Renal cortical epithelial cell (primary cell): Measurements from ENCODE around the gene SFI1. TPM values are rescaled to one million over a fixed set of nuclear protein-coding genes. Genes with fewer than 3 reads are reported as not detected.

Experiments used
- DNase-seq: peaks from one replicate; pipeline ENCODE4 v3.0.0-alpha.2; 2011; ENCODE audit warnings: low read depth
- total RNA-seq: library from RNA; depleted of rRNA; stranded (reverse); fragments of >200 nt; gene quantifications from 2 replicates; pipeline ENCODE4 v1.2.3, GENCODE V29; 2014

Gene SFI1
- total RNA-seq, 1 donor from 2014 or later = 20.2 TPM

GRCh38 chr22:31615940-31616314, 119.6 kb downstream of the SFI1 start:
- no peak for DNase-seq

DNA sequence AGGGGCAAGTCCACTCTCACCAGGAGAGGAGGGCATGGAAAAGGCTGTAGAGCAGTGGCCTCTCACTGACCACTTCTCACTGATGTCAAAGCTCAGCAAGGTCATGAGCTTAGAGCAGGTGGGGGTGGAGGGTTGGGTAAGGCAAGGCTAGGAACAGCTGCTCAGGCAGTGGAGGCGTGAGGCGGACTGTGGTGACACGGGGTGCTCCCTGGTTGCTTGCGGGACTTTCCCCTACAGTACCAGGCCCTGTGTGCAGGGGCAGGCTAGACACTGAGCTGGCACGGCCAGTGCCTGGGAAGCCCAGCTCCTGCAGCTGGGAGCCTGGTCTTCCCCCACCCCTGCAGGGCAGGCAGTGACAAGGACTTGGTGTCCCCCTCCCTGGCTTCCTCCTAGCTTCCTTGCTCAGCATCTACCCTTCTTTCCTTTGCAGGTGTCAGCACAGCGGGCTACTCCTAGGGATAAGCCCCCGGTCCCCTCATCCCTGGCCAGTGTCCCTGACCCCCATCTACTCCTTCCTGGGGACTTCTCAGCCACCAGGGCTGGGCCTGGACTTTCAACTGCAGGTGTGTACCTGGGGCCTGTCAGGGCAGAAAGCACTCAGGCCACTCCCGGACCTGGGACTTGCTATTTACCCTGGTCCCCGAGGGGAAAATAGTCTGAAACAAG, 120.1 kb downstream of the SFI1 start:
- DNase-seq = no peak

DNA sequence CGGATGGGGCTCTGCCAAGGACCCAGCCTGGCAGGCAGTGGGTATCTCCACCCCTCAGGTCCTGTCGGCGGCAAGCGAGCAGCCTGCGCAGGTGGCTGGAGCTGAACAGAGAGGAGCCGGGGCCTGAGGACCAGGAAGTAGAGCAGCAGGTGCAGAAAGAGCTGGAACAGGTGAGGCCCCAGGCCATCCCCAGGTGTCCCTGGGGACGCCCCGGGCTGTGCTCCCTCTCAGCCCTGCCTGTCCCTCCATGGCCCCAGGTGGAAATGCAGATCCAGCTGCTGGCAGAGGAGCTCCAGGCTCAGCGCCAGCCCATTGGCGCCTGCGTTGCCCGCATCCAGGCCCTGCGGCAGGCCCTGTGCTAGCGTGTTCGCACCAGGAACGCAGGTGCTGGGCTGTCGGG, 121.7 kb downstream of the SFI1 start:
- no peak for DNase-seq

- no peak for DNase-seq
These were observed 122.3 kb downstream of the SFI1 start for GRCh38 chr22:31618471-31619176.

DNA sequence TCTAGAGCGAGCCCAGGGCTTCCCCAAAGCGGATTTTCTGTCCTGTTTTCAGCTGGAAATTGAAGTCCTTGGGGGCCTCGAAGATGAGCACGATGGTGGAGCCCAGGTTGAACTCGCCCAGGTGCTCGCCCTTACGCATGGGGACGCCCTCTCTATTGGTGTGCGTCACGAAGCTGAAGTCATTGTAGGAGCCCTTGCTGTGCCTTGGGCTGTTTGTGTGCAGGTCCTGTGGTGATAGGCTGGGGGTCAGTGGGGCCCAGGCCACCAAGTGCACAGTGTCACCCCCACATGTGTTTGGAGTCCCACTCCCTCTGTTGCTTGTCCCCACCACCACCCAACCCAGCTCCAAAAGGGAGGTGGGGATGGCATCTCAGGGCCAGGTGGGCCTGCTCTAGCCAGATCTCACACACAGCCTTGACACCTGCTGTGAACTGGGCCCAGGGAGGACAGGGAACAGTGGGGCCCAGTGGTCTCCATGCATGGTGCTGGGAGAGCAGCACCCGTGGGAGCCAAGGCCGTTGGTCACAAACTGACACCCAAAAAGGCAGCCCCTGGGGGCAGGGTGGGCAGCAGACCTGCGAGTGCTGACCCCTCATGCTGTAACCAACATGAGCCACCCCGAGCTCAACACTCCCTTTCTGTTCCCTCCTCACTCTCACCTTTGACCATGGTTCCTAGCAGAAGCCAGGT, 123.4 kb downstream of the SFI1 start:
- no peak for DNase-seq

DNA sequence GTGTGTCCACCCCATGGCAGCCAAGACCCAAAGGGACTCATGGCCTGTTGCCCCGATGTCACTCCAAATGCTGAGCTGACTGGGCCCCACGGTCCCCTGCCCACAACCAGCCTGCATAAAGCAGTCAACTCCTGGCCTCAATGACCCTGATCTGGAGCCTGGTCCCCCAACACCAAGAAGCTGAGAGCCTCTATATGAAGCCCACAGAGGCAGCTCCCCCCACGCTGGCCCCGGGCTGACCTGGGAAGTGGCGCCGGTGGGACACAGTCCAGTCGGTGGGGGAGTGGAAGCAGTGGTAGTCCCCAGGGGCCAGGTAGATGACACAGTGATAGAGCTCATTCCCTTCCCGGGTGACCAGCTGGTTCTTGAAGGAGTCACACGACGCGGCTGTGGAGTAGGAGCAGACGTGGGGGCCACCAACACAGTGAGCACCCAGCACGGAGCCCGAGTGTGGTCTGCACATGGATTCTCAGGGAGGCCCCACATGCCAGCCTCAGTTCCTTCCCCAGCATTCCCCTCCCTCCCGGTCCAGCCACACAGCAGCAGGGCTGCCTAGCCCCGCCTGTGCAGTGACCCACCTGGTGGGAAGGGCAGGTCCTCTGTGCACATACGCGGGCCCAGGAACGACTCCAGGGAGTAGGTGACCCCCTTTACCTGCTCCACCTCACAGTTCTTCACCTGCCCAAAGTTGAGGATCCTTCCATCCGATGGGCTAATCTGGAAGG, 124.6 kb downstream of the SFI1 start:
- no peak for DNase-seq

- DNase-seq = no peak
These were observed 125.3 kb downstream of the SFI1 start for GRCh38 chr22:31621507-31622124.

GRCh38 chr22:31622980-31623379, 126.6 kb downstream of the SFI1 start:
- DNase-seq = no peak

- DNase-seq = no peak
These were observed 127.4 kb downstream of the SFI1 start for GRCh38 chr22:31623592-31624304.

GRCh38 chr22:31625257-31625640, 128.9 kb downstream of the SFI1 start:
- DNase-seq = no peak

GRCh38 chr22:31625661-31626426, 129.5 kb downstream of the SFI1 start:
- DNase-seq = no peak

GRCh38 chr22:31626427-31627150, 130.3 kb downstream of the SFI1 start:
- DNase-seq = no peak

GRCh38 chr22:31627223-31627731, 130.9 kb downstream of the SFI1 start:
- DNase-seq = no peak

DNA sequence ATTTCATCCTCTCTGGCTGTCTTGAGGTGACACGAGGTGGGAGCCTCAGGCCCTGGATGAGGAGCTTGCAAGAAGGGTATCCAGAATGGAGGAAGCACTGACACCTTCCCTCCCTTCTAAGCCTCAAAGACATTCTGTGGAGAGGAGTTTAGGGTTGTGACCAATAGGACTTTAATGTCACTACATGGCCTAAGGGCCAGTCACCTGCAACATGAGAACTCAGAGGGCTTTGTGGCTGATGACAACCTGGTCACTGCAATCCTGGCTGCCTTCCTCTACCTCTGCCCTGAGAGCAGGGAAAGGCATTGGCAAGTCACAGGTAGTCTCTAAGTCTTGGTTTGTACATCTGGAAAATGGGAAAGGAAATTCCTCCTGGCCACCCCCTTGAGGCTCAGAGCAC, 132.0 kb downstream of the SFI1 start:
- no peak for DNase-seq

- DNase-seq = no peak
These were observed 132.8 kb downstream of the SFI1 start for GRCh38 chr22:31628969-31629708.

- DNase-seq = no peak
These were observed 133.4 kb downstream of the SFI1 start for GRCh38 chr22:31629741-31630184.

DNA sequence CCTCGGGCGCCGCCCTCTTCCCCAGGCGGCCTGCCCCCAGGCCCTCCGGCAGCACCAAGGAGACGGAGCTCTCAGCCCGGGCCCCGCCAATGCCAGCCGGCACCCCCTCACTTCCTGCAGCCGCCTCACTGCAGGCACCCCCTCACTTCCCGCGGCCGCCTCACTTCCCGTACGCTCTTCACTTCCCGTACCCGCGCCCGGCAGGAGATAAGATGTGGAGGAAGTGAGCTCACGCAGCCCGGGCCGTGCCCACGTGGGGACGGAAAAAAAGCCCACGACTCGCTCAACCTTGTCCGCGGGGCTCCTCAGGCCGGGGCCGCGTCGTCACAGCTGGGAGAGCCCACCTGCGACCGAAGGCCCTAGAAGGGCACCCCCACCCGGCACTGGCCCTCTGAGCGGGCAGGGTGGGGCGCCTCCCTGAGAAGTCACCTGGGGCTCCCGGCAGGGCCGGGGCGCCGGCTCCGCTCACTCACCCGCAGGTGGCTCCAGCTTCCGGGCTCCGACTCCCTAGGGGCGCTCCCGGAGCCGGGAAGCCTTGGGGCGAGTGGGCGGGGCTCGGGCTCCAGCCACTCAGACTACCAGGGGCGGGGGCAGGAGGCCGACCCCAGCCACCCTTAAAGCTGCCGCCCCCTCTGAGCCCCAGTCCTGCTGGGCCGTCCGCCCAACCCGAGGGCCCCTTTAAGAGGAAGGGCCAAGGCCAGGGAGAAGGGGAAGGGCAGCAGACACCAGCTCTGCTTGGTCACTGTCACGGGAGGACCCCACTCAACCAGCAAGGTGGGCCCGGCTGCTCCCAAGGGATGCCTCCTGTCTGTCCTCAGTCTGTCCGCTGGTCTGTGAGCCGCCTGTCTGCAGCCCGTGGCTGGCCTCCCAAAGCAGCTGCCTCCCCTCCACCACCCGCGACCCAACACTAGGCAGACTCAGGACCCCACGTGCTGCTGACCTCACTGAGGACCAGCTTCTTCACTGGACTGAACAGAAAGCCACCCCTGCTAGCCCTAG, 134.3 kb downstream of the SFI1 start:
- DNase-seq = peak; percentile 50

GRCh38 chr22:31631436-31631835, 135.1 kb downstream of the SFI1 start:
- no peak for DNase-seq
